HG03103 (cell line): ENCODE data around the gene ADGRL3.
"Not testable (repeated sequence)": the region's sequence is repeated elsewhere in the genome, so short reads cannot be mapped to it uniquely, and the experiment has no call there.

ENCODE experiments used
- ATAC-seq: cut with Tn5 transposase; IDR thresholded peaks from one replicate; pipeline ENCODE4 v1.9.1; 2021; ENCODE audit warnings: low read depth; ENCODE audit not compliant: unreplicated experiment

ADGRL3 gene

DNA sequence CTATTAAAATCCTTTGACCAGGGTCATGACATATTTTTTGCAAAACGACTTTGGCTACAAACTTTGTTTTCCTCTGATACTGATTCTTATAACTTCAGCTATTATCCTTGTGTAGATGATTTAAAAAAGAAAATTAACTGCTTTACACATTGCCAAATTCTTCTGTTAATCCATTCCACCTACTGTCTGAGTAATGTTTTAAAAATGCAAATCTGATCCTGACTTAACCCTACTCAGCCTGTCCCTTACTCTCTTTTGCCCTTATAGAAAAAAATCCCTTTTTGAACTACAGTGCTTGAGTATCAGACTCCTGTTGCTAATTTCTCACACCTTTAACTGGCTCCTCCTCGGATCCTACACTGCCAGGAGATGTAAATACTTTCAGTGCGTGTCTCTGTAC, 723.1 kb downstream of the ADGRL3 start:
- no peak for ATAC-seq

DNA sequence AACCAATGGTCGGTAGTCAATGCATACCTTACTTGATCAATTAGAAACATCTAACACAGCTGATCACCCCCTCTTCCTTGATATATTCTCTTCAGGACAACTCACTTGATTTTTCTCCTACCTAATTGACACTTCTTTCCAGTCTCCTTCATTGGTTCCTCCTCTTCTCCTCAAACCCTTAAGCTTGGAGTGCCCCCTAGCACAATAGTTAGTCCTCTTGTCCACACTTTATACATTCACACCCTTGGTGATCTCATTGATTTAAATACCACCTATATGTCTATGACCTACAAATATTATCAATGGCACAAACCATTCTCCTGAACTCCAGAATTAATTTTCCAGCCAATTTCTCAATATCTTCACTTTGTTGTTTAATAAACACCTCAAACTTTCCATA, 724.0 kb downstream of the ADGRL3 start:
- ATAC-seq: no peak

DNA sequence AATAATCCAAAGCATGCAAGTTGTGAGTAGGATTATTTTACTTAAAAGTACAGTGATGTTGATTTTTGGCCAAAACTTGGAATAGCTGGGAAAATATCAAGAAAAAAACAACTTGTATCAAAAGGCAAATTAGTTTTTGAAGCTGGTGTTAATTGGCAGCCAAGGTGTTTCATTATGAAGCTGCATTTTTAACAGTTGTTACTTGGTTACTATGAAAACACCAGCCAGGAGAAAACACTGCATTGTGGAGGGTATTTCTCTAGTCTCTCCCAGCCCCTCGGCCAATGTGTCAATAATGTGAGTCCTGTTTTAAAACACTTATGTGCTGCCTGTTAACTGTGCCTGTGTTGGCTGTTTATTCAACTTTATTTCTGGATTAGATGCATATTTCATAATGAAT, 733.4 kb downstream of the ADGRL3 start:
- ATAC-seq: no peak

DNA sequence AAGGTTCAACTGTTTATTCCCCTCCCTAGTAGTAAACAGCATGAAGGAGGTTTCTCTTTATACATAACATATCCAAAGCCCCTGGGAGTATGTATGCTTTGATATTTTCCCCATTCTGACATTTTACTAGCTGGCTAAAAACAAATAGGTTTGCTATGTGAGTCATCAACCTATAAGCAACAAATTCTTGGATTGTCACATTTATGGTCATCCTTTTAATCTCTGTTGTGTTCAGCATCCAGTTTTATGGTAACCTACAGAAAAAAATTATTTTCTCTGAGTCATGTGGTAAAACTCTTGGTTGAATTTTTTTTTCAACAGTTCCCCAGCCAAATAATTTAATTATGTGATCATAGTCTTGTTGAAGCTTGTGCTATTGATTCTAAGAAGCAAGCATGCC, 734.1 kb downstream of the ADGRL3 start:
- no peak for ATAC-seq

DNA sequence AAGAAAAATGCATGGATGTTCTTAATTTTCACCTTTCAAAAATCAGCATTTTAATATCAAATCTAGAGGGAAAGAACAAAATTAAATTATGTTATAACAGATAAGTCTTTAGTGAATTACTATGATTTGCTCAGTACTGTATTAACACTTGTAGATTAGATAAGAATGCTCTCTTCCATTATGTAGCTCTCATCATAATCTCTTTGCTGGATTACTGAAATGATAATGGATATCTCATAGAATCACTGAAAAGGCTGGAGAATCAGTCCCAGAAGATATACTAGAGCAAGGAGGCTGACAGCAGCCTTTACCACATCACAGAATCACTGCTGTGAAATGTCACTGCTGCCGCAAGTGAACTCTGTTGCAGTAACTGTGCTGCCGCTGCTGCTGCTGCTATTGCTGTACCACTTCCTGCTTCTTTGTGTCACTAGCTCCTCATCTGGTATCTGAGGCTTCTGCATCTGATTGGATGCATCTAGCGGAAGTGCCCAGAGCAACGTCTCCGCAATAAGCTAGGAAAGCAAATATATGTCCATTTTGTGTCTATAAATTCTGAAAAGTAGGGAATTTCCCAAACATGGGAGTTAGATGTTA, 738.2 kb downstream of the ADGRL3 start:
- ATAC-seq: no peak

DNA sequence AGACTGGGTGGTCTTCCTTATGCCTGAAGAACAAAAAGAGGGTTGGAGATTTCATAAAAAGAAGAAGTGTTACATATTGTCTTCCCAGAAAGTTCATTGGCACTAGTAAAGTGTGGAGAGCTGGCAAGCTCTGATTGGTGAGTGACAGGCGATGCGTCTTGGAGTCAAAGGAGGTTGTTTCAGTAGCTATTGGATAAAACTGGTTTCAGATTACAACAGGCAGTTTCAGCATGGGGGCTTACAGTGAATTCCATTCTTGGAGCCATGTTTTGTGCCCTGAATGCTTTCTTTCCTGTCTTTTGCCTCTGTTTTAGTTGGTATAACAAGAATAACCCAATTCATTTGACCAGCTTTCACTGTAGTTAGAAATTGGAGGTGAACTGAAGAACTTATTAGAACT, 750.5 kb downstream of the ADGRL3 start:
- no peak for ATAC-seq

DNA sequence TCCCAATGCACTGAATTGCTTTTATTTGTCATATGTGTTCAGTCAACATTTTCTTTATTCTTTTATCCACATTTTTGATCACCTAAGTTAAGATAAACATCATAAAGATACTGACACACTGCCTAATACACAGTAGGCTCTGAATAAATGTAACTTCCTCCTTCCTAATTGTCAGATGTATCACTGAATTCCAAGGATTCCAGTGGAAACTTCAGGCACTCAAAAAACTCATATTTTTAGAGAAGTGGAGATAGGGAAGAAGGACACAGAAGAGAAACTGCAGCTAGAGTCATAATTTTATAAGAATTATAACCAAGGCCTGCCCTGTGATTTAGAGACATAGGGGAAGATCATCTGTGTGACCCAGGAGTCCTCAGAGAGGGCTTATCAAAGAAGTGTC, 753.3 kb downstream of the ADGRL3 start:
- no peak for ATAC-seq

DNA sequence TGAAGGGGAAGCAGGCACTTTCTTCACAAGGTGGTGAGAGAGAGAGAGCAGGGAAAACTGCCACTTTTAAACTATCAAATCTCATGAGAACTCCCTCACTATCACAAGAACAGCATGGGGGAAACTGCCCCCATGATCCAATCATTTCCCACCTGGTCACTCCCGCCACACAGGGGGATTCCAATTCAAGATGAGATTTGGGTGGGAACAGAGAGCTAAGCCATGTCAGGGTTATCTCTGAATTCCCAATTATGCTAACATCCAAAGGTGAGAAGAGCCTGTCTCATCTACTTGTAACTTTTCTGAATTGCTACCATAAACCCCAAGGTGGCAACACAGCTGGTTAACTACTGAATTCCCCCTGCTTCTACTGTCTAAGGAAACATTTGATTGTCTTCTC, 758.5 kb downstream of the ADGRL3 start:
- no peak for ATAC-seq

DNA sequence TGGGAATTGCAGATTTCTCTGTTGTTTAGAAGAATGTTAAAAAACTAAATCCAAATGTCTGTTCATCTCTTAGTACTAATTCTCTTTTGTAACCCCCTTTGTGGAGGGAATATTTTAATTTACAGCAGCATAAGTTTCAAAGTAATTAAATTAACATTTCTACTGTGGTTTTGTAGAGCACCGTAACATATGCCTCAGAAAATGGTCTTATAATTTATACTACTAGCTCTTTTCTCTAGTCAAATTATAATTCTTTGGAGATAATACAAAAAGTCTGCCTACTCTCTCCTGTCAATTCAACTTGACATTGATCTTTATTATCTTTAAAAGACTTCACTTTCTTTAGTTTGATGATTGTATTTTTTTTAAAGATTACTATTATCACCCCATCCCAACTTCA, 759.0 kb downstream of the ADGRL3 start:
- ATAC-seq: no peak

DNA sequence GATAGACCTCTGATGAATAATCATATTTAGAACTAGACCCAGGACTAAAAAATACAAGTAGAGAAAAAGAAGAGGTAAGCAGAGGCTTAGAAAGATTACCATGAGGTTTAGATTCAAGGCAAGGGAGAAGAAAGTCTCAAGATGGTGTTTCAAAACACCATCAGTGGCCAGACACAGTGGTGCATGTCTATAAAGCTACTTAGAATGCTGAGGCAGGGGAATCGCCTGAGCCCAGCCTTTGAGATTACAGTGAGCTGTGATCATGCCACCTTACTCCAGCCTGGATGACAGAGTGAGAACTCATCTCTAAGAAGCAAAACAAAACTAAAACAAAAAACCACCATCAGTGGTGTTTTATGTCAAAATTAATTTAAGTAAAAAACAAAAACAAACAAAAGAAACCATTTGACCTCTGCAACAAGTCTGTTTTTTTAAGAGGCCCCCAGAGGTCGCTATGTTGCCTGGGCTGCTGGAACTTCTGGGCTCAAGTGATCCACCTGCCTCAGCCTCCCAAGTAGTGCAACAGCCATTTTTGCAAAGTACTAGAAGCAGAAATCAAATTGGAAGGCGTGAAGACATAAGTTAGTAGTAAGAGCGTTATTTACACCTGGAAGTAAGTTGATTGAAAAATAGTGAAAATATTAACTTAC, 784.3 kb downstream of the ADGRL3 start:
- ATAC-seq: no peak

DNA sequence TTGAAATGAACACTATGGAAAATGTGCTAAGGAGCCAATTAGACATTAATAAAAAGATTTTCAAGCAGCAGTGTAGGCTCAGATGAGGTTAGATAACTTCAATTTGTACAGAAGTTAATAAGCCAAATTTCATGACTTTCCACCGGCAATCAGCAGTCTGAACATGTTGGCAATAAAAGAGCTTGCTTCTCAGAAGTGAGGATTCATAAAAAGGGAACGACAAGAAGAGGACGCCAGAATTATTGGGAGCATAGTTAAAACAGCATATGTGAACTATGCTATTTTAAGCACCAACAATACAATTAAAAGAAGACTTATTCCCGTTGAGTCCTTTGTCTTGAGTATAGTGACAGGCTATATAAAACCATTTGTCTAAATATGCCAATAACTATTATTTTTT, 785.3 kb downstream of the ADGRL3 start:
- ATAC-seq: no peak

DNA sequence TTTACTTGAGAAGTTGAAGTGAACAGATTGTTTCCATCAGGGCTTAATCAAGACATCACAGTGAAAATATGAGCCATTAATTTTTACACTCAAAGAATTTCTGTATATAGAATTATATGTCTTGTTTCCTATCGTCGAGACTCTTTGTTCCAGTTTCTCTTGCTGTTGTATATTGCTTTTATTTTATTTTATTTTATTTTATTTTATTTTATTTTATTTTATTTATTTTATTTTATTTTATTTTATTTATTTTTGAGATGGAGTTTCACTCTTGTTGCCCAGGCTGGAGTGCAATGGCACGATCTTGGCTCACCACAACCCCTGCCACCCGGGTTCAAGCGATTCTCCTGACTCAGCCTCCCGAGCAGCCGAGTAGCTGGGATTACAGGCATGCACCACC, 786.8 kb downstream of the ADGRL3 start:
- ATAC-seq: not testable (repeated sequence)

DNA sequence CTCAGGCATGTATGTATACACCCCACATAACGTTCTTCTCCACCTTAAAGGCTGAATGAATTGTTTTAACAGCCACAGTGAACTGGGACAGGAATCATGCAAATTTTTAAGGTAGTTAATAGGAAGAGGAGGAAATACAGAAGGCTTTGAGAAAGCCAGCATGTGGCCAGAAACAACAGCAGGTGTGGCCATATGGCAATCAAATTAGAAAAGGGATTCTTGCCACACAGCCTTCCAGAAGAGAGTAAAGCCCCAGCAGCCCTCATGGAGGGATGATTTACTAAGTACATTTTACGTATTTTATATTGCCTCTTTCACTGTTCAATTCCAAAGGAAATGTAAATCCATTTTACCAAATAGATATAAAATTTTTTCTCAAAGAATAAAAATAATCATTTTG, 792.2 kb downstream of the ADGRL3 start:
- ATAC-seq: no peak

DNA sequence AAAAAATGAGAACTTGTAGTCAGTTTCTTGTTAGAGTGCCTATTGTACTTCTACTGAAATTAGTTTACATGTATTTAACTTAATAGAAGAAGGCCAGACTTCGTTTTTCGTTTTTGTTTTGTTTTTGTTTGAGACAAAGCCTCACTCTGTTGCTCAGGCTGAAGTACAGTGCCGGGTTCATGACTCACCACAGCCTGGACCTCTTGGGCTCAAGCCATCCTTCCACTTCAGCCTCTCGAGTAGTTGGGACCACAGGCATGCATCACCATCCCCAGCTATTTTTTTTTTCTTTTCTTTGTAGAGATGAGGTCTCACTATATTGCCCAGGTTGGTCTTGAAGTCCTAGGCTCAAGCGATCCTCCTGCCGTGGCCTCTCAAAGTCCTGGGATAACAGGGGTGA, 793.9 kb downstream of the ADGRL3 start:
- no peak for ATAC-seq

DNA sequence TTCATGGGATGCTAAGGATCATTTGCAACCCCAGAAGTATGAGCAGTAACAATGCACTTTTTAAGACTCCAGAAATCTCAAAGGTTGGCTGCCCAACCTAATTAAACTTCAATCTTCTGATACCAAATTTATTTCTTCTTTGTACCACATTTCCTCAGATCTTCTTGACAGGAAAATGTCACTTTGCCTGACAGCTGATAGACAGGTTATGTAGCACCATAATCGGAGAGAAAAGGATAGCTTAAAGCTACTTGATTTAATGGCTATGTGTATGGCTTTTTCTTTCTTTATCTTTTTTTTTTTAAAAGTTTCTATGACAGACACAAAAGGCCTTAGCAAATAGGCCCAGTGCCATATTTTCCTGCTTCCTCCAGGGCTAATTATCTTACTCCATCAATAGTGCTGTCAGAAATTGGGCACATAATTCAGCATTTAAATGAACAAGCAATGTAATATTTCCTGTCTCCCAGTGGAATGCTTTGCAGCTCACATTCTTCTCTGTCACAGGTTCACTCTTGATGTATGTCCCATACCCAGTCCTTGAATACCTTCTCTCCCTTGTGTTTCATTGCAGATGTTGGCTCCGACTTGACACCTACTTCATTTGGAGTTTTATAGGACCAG, 795.7 kb downstream of the ADGRL3 start:
- no peak for ATAC-seq

DNA sequence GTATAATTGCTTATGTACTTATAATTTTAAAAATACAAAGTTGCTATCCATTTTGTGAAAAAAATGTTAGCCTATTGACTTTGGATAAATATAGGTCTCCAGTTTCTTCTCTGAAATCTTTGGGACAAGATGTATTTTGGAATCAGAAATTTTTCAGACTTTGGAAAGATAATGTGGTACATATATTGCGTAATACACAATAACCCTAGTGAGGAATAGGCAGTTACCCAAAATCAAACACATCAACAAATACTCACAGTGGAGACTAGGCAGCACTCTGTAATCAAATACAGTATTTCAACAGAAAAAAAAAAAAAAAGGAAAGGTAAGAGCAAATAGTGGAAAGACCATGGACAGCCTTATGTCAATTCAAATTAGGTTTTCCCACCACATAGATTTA, 796.8 kb downstream of the ADGRL3 start:
- no peak for ATAC-seq

DNA sequence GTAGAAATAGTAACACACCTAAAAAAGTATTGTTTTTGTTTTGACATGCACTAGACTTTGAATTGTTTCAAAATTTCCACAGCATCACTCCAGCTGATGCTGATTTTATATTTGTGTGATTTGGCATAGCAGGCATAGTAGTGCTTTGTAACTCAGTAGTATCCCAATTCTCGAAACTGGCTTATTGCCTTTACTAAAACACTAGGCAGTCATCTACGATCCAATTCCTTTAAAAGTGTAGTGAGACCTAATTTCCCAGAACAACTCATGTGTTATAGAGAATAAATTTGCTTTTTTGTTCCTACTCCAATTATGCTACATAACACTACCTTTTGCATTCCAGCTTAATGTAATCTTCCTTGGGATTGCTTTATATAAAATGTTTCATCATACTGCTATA, 797.7 kb downstream of the ADGRL3 start:
- no peak for ATAC-seq

DNA sequence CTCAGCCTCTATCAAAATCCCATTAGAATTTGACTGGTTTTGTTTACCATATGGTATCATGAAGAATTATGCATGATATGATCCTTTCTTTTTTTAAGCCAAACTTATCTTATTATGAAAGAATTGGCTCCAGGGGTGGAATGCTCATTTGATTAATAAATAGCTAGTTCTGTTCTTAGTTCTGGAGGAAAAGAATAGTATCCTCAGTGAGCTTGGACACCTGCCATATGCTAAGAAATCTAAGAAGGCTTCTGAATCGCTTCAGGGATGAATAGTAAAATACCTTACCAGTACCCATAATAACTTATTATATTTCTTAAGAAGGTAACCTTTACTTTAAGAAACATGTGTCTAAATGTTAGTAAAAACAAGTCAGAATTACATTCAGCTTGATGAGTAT, 803.6 kb downstream of the ADGRL3 start:
- ATAC-seq: no peak

DNA sequence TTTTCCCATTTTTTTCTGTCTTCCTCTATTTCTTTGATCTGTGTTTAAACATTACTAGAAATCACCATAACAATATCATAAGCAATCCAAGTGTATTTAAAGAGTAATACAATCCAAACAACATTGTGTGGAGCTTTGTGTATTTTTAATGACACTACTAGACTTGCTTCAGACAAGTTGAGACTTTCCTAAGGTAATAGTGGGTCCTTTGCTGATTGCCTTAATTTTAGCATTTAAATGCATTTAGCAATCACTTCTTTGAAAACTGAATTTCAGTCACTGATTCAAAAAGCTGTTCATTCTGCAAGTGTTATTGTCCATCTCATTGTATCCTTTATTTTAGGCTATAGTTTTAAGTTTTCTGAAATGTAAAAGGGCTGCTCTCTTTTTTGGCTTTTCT, 804.8 kb downstream of the ADGRL3 start:
- ATAC-seq: no peak

DNA sequence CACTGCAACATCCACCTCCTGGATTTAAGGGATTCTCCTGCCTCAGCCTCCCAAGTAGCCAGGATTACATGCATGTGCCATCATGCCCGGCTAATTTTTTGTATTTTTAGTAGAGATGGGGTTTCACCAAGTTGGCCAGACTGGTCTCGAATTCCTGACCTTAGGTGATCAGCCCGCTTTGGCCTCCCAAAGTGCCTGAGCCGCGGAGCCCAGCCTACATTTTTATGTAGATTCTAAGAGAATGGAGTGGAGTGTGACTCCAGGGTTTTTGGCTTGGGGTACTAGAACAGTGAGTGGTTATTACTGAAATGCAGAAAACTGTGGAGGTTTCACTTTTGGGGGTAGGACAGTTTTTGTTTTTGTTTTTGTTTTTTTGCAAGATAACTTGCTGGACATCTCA, 806.0 kb downstream of the ADGRL3 start:
- ATAC-seq: no peak

DNA sequence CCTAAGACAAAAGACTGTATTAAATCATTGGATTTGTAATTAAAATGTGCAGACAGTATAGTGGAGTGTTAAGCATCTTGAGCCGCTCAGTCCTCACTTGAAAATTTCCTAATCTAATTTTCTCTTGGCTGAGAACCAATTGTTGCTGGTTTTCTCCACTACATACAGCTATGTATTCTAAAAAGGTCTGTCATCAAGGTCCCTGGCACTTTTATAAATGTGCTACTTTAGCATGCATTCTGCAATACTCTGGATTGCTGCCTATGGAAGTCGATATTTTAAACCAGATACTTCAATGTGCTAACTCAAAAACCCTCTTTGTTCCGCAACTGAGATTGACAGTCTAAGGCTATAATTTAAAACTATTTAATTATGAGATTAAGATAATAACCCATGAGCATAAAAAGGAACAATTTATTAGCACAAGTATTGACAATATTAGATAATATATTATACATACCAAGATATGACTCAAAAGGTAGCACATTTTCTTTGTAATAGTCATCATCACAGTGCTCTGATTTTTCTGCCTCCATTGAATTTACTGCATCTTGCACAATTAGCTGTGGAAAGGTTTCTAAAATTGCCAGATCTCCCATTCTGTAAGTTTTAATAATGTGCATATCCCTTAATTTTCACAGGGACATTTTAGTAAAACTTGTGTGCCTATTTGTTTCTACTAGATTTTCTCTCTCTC, 815.1 kb downstream of the ADGRL3 start:
- ATAC-seq: no peak

DNA sequence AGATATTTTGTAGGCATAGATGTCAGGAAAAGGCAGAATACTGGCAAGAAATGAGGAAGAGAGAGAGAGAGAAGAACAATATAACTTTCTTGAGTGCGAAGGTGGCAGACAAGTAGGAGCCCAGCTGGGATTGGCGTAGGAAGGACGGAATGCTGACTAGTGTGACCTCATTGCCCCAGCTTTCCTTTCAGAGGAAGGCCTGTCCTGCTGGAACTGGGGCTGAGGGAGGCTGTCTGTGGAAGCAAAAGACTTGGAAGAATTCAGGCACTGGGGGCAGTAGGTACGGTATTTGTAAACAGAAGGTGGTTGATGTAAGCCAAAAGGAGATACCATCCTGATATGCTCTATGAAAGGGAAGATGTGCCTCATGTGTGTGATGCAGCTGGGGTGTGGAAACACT, 818.4 kb downstream of the ADGRL3 start:
- ATAC-seq: no peak
